ENCODE data around the gene PDCD1. TPM values are rescaled to one million over a fixed set of nuclear protein-coding genes. Genes with fewer than 3 reads are reported as not detected.
"Not testable (repeated sequence)": the region's sequence is repeated elsewhere in the genome, so short reads cannot be mapped to it uniquely, and the experiment has no call there.

The PDCD1 gene
- polyA plus RNA-seq, 1 donor (not counting 4 experiments of a cell fraction or from before 2014, with no cell fraction given) = not detected

DNA sequence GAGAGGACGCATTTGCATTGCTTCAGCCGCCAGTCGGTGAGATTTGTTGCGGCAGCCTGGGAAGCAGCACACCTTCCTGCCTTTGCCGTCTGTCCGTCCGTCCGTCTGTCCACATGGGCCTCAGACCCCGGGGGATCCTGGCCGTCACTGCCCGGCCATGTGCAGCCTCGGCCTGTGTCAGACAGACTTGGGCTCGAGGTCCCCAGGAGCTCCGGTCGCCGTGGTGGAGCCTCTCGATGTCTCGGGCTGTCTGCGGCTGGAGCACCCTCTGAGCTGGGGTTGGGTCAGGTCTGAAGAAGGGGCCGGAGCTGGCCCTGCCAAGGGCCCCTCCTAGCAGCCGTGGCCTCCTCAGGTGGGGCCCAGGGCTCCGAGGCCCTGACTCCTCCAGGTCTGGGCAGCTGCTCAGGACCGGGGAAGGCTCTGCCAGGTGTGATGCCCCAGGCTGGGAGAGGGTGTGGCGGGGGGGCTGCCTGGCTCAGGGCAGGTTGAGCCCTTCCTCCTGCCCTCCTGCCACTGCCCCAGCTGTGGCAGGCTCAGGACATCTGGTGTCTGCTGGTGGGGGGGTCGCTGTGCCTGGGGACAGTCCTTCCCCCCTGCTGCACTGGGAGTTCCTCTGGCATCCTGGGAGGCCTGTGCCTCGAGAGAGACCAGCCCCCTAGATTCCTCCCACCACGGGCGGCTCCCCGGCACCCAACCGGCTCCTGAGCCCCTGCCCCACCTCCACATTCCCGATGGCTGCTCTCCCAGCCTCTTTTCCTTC, 37.9 kb downstream of the PDCD1 start:
- Histone ChIP-seq H3K36me3 (ENCODE audit: control insufficient read depth in 2 of 2, extremely low read depth in 1 of 2, insufficient read depth in 2 of 2, low read length in 2 of 2) (no peaks in the 10 kb centered on the region), H4K20me1 (ENCODE audit: control insufficient read depth, extremely low read depth, insufficient read depth, low read length) (no peaks in the 10 kb centered on the region), H3K9me1 (ENCODE audit: control insufficient read depth, extremely low read depth, insufficient read depth, low read length) (no peaks in the 10 kb centered on the region), H3K4me2 (ENCODE audit: control insufficient read depth, extremely low read depth, insufficient read depth, low read depth, low read length) (no peak overlapping the region), H3K4me3 (ENCODE audit: control insufficient read depth in 2 of 3, extremely low read depth in 1 of 3, insufficient read depth in 2 of 3, low read depth in 1 of 3, low read length in 3 of 3) (no peak overlapping the region), H2AFZ (ENCODE audit: control insufficient read depth, low read length) (no peak overlapping the region), H3K79me2 (ENCODE audit: control insufficient read depth, insufficient read depth, low read length) (no peaks in the 10 kb centered on the region), H3K27me3 (ENCODE audit: control insufficient read depth, extremely low read depth, insufficient read depth, low read length) (peaks cover 12% of the 10 kb centered on the region), H3K9ac (ENCODE audit: control insufficient read depth, extremely low read depth, insufficient read depth, low read length) (no peak overlapping the region), H3K4me1 (ENCODE audit: control insufficient read depth, extremely low read depth, insufficient read depth, low read length) (no peaks in the 10 kb centered on the region), H3K9me3 (ENCODE audit: control insufficient read depth, low read depth, low read length) (no peaks in the 10 kb centered on the region), H3K27ac (ENCODE audit: control insufficient read depth, insufficient read depth, low read length) (no peak overlapping the region)
- dilution Hi-C loops (cut with MboI; ENCODE audit: extremely low pct_ligation_motif_present, low sequenced_read_pairs) = no loop called here
- no peak for TF ChIP-seq EZH2 (IDR thresholded peaks at IDR 0.05; ENCODE audit: low read length)
- TF ChIP-seq, protein P1, sequence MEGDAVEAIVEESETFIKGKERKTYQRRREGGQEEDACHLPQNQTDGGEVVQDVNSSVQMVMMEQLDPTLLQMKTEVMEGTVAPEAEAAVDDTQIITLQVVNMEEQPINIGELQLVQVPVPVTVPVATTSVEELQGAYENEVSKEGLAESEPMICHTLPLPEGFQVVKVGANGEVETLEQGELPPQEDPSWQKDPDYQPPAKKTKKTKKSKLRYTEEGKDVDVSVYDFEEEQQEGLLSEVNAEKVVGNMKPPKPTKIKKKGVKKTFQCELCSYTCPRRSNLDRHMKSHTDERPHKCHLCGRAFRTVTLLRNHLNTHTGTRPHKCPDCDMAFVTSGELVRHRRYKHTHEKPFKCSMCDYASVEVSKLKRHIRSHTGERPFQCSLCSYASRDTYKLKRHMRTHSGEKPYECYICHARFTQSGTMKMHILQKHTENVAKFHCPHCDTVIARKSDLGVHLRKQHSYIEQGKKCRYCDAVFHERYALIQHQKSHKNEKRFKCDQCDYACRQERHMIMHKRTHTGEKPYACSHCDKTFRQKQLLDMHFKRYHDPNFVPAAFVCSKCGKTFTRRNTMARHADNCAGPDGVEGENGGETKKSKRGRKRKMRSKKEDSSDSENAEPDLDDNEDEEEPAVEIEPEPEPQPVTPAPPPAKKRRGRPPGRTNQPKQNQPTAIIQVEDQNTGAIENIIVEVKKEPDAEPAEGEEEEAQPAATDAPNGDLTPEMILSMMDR (optimal IDR thresholded peaks at IDR 0.05 in 1 of 3, IDR thresholded peaks at IDR 0.05 in 1 of 3, conservative IDR thresholded peaks at IDR 0.05 in 1 of 3; ENCODE audit: extremely low read depth in 1 of 3, insufficient read depth in 2 of 3, low read length in 3 of 3) = no peak
- DNase-seq (ENCODE audit: low read depth, low spot score) (no peak), FAIRE-seq (no peak)

DNA sequence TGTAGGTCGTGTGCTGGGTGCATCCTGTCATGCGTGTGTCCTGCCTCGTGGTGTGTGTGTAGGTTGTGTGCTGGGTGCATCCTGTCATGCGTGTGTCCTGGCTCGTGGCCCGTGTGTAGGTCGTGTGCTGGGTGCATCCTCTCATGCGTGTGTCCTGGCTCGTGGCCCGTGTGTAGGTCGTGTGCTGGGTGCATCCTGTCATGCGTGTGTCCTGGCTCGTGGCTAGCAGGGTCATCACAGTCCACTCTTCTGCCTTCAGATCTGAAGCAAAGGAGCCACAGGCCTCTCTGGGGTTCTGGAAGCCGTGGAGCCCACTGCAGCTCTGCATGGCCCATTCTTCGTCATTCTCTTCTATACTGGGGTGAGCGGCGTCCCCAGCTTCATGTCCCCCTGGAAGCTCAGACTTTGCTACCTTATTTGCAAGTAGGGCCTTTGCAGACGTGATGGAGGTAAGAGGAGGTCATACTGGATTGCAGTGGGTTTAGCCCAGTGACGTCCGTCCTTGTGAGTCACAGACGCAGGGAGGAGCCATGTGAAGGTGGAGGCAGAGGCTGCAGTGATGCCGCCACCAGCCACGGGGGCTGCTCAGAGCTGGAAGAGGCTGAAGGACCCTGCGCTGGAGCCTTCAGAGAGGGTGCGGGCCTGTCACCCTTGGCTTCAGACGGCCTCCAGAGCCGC, 38.6 kb downstream of the PDCD1 start:
- H2AFZ ChIP-seq (ENCODE audit: control insufficient read depth, low read length); H3K4me2 ChIP-seq (ENCODE audit: control insufficient read depth, extremely low read depth, insufficient read depth, low read depth, low read length); H3K36me3 ChIP-seq (ENCODE audit: control insufficient read depth in 2 of 2, extremely low read depth in 1 of 2, insufficient read depth in 2 of 2, low read length in 2 of 2); H4K20me1 ChIP-seq (ENCODE audit: control insufficient read depth, extremely low read depth, insufficient read depth, low read length); H3K9me3 ChIP-seq (ENCODE audit: control insufficient read depth, low read depth, low read length); dilution Hi-C loops (cut with MboI; ENCODE audit: extremely low pct_ligation_motif_present, low sequenced_read_pairs); H3K4me3 ChIP-seq (ENCODE audit: control insufficient read depth in 2 of 3, extremely low read depth in 1 of 3, insufficient read depth in 2 of 3, low read depth in 1 of 3, low read length in 3 of 3); H3K9me1 ChIP-seq (ENCODE audit: control insufficient read depth, extremely low read depth, insufficient read depth, low read length); H3K27ac ChIP-seq (ENCODE audit: control insufficient read depth, insufficient read depth, low read length); H3K79me2 ChIP-seq (ENCODE audit: control insufficient read depth, insufficient read depth, low read length); H3K9ac ChIP-seq (ENCODE audit: control insufficient read depth, extremely low read depth, insufficient read depth, low read length); H3K4me1 ChIP-seq (ENCODE audit: control insufficient read depth, extremely low read depth, insufficient read depth, low read length); DNase-seq (ENCODE audit: low read depth, low spot score); FAIRE-seq: not testable (repeated sequence)
- H3K27me3 ChIP-seq (ENCODE audit: control insufficient read depth, extremely low read depth, insufficient read depth, low read length) = peaks cover 12% of the 10 kb centered on the region

Measured in keratinocyte (primary cell).